ENCODE results near the gene MCCC2. TPM values are rescaled to one million over a fixed set of nuclear protein-coding genes. Genes with fewer than 3 reads are reported as not detected.
A peak's percentile ranks its signal among the peaks of the same experiment; 100 is the strongest.
"Not testable (repeated sequence)": the region's sequence is repeated elsewhere in the genome, so short reads cannot be mapped to it uniquely, and the experiment has no call there.

Gene MCCC2
- total RNA-seq (47.2 and 49.7 TPM in 2 replicates), polyA plus RNA-seq (25.7 and 31.7 TPM in 2 replicates), polyA minus RNA-seq (20.4 and 23.9 TPM in 2 replicates)
- total RNA-seq (2013), result 29.5 TPM

- H3K4me3 Mint-ChIP-seq, result peak within 1 kb of the TSS; percentile 97
- Histone ChIP-seq H3K9me3 (ENCODE audit: control extremely low read depth in 1 of 3, control insufficient read depth in 2 of 3, insufficient read depth in 1 of 3, low read length in 2 of 3) (no peaks in the 10 kb centered on the region), H3K36me3 (replicated peaks in 1 of 2; ENCODE audit: control extremely low read depth in 1 of 2, control insufficient read depth in 1 of 2, extremely low read depth in 1 of 2, insufficient read depth in 2 of 2, low read length in 1 of 2) (peaks cover 0 to 3% of the 10 kb centered on the region in 2 experiments), H3K4me3 (ENCODE audit: control extremely low read depth in 1 of 5, extremely low read depth in 1 of 5, insufficient read depth in 1 of 5, low read depth in 2 of 5, low read length in 4 of 5) (peak within 1 kb of the TSS; percentile 72 to 95 (median 92)), H2AFZ (ENCODE audit: insufficient read depth, low read depth, low read length, poor library complexity, severe bottlenecking) (peak within 1 kb of the TSS; percentile 99), H3K4me2 (replicated peaks; ENCODE audit: low read depth, low read length, poor library complexity, severe bottlenecking) (peak within 1 kb of the TSS; percentile 81), H3K79me2 (ENCODE audit: control insufficient read depth, insufficient read depth, low read length) (peaks cover 44% of the 10 kb centered on the region), H3K27me3 (replicated peaks in 1 of 4; ENCODE audit: control extremely low read depth in 1 of 4, control insufficient read depth in 3 of 4, insufficient read depth in 4 of 4, low read length in 3 of 4) (no peaks in the 10 kb centered on the region), H4K20me1 (ENCODE audit: control insufficient read depth, insufficient read depth, low read length, poor library complexity, severe bottlenecking) (no peaks in the 10 kb centered on the region), H3K27ac (ENCODE audit: low read length in 2 of 2) (peak within 1 kb of the TSS; percentile 83 to 97), H3K9ac (ENCODE audit: low read length) (peak within 1 kb of the TSS; percentile 99), H3K4me1 (ENCODE audit: control insufficient read depth in 2 of 2, insufficient read depth in 2 of 2, low read length in 2 of 2) (peaks cover 27 to 32% of the 10 kb centered on the region in 2 donors)
- peak within 1 kb of the TSS; percentile 99 for H3K27ac Mint-ChIP-seq
- POLR2A ChIA-PET, result interaction anchor here (0.9 to 1.8 kb wide), 2 partner anchors 132 to 733 kb away, joined by 3 to 9 read pairs; partner anchors contain the start of genes BDP1, MRPS27 and PTCD2
- peaks cover 39% of the 10 kb centered on the region for H3K4me1 Mint-ChIP-seq
- CTCF ChIA-PET, result interaction anchor here (2.6 kb wide), 1 partner anchor 14 kb away, joined by 10 read pairs; no protein-coding TSS in a partner anchor
- TF ChIP-seq EZH2 (IDR thresholded peaks at IDR 0.05; ENCODE audit: borderline replicate concordance, insufficient read depth, low read depth, low read length, poor library complexity, severe bottlenecking) (no peak), CTCF (IDR thresholded peaks at IDR 0.05) (no peak)
- DNase-seq, result peak; percentile 97
- under 1% methylated on average over 55 of the region's 56 CpGs for WGBS (ENCODE audit: insufficient coverage)
- H3K27me3 Mint-ChIP-seq, result no peaks in the 10 kb centered on the region
- no peaks in the 10 kb centered on the region for H3K9me3 Mint-ChIP-seq (ENCODE audit: insufficient read depth)
- peak; percentile 97 for ATAC-seq (ENCODE audit: low read depth)
- intact Hi-C loops (cut with micrococcal nuclease), result loop anchor here (1.0 to 5.0 kb wide), 2 partner anchors 132 to 720 kb away; partner anchors contain the start of gene BDP1
These were observed at the start of gene MCCC2 for GRCh38 chr5:71586941-71587765. Gene MCCC2, plus strand, starts transcription at chr5:71587340. Its CDS starts 86 bp downstream, at chr5:71587426.

- H3K4me3 ChIP-seq (ENCODE audit: control extremely low read depth in 1 of 5, extremely low read depth in 1 of 5, insufficient read depth in 1 of 5, low read depth in 2 of 5, low read length in 4 of 5), result no peak overlapping the region
- ATAC-seq (ENCODE audit: low read depth) (no peak), DNase-seq (no peak)
- no peaks in the 10 kb centered on the region for H3K27me3 Mint-ChIP-seq
- no peak overlapping the region for H3K27ac ChIP-seq (ENCODE audit: low read length in 2 of 2)
- 83% methylated on average over 1 of the region's 3 CpGs for WGBS (ENCODE audit: insufficient coverage)
- H3K27me3 ChIP-seq (replicated peaks in 1 of 4; ENCODE audit: control extremely low read depth in 1 of 4, control insufficient read depth in 3 of 4, insufficient read depth in 4 of 4, low read length in 3 of 4), result no peaks in the 10 kb centered on the region
- no peak overlapping the region for H3K9ac ChIP-seq (ENCODE audit: low read length)
- H3K4me3 Mint-ChIP-seq, result no peak overlapping the region
- ChIA-PET POLR2A (no interaction called here), CTCF (no interaction called here)
- H4K20me1 ChIP-seq (ENCODE audit: control insufficient read depth, insufficient read depth, low read length, poor library complexity, severe bottlenecking), result no peaks in the 10 kb centered on the region
- H3K79me2 ChIP-seq (ENCODE audit: control insufficient read depth, insufficient read depth, low read length), result no peaks in the 10 kb centered on the region
- H3K36me3 ChIP-seq (replicated peaks in 1 of 2; ENCODE audit: control extremely low read depth in 1 of 2, control insufficient read depth in 1 of 2, extremely low read depth in 1 of 2, insufficient read depth in 2 of 2, low read length in 1 of 2), result peaks cover 10 to 51% of the 10 kb centered on the region in 2 experiments
- no peak overlapping the region for H3K4me2 ChIP-seq (replicated peaks; ENCODE audit: low read depth, low read length, poor library complexity, severe bottlenecking)
- no peak overlapping the region for H2AFZ ChIP-seq (ENCODE audit: insufficient read depth, low read depth, low read length, poor library complexity, severe bottlenecking)
- H3K9me3 Mint-ChIP-seq (ENCODE audit: insufficient read depth), result no peaks in the 10 kb centered on the region
- H3K27ac Mint-ChIP-seq, result no peak overlapping the region
- H3K4me1 ChIP-seq (ENCODE audit: control insufficient read depth in 2 of 2, insufficient read depth in 2 of 2, low read length in 2 of 2), result no peaks in the 10 kb centered on the region
- TF ChIP-seq EZH2 (IDR thresholded peaks at IDR 0.05; ENCODE audit: borderline replicate concordance, insufficient read depth, low read depth, low read length, poor library complexity, severe bottlenecking) (no peak), CTCF (IDR thresholded peaks at IDR 0.05) (no peak)
- intact Hi-C loops (cut with micrococcal nuclease), result no loop called here
- H3K9me3 ChIP-seq (ENCODE audit: control extremely low read depth in 1 of 3, control insufficient read depth in 2 of 3, insufficient read depth in 1 of 3, low read length in 2 of 3), result no peaks in the 10 kb centered on the region
- peaks cover 10% of the 10 kb centered on the region for H3K4me1 Mint-ChIP-seq
These were observed 49.5 kb upstream of the MCCC2 start for GRCh38 chr5:71537687-71538086.

GRCh38 chr5:71550885-71551284, 36.3 kb upstream of the MCCC2 start:
- H3K9ac ChIP-seq (ENCODE audit: low read length); CTCF ChIA-PET; DNase-seq; H3K27ac ChIP-seq (ENCODE audit: low read length in 2 of 2); H3K4me1 ChIP-seq (ENCODE audit: control insufficient read depth in 2 of 2, insufficient read depth in 2 of 2, low read length in 2 of 2); H3K4me2 ChIP-seq (replicated peaks; ENCODE audit: low read depth, low read length, poor library complexity, severe bottlenecking); ATAC-seq (ENCODE audit: low read depth); H3K27ac Mint-ChIP-seq; H3K9me3 ChIP-seq (ENCODE audit: control extremely low read depth in 1 of 3, control insufficient read depth in 2 of 3, insufficient read depth in 1 of 3, low read length in 2 of 3); H3K27me3 Mint-ChIP-seq; H3K9me3 Mint-ChIP-seq (ENCODE audit: insufficient read depth); H3K27me3 ChIP-seq (replicated peaks in 1 of 4; ENCODE audit: control extremely low read depth in 1 of 4, control insufficient read depth in 3 of 4, insufficient read depth in 4 of 4, low read length in 3 of 4); H3K4me3 Mint-ChIP-seq; POLR2A ChIA-PET; H2AFZ ChIP-seq (ENCODE audit: insufficient read depth, low read depth, low read length, poor library complexity, severe bottlenecking); H3K4me3 ChIP-seq (ENCODE audit: control extremely low read depth in 1 of 5, extremely low read depth in 1 of 5, insufficient read depth in 1 of 5, low read depth in 2 of 5, low read length in 4 of 5); H3K79me2 ChIP-seq (ENCODE audit: control insufficient read depth, insufficient read depth, low read length); H3K4me1 Mint-ChIP-seq; H4K20me1 ChIP-seq (ENCODE audit: control insufficient read depth, insufficient read depth, low read length, poor library complexity, severe bottlenecking); intact Hi-C loops (cut with micrococcal nuclease): not testable (repeated sequence)
- WGBS (ENCODE audit: insufficient coverage), result no CpG with 5 or more reads among the region's 7 CpGs
- peaks cover 9 to 52% of the 10 kb centered on the region in 2 experiments for H3K36me3 ChIP-seq (replicated peaks in 1 of 2; ENCODE audit: control extremely low read depth in 1 of 2, control insufficient read depth in 1 of 2, extremely low read depth in 1 of 2, insufficient read depth in 2 of 2, low read length in 1 of 2)

Data from B cell (primary cell).